Gastrocnemius medialis (tissue), 4 donors: ENCODE measurements around the gene ADGRL2.

Experiments used
- POLR2A ChIP-seq, 2 donors: fragments of 450-650 bp; IDR thresholded peaks; one replicate each; pipeline ENCODE4 v1.6.1; 2017; ENCODE audit warnings: antibody characterized with exemption in 2 of 2, mild to moderate bottlenecking in 2 of 2, moderate library complexity in 2 of 2
- TF ChIP-seq, protein P1 (sequence below), 5 experiments: fragments of 450-650 bp in 3 of 5; fragments of 200-600 bp in 2 of 5; sonication (generic) in 2 of 5; IDR thresholded peaks in 4 of 5; conservative IDR thresholded peaks in 1 of 5; 1 replicate in 4 of 5; 2 replicates in 1 of 5; pipeline ENCODE4 v1.5.1; 2016 to 2019; ENCODE audit warnings: antibody characterized with exemption in 5 of 5, mild to moderate bottlenecking in 3 of 5, moderate library complexity in 3 of 5

DNA sequence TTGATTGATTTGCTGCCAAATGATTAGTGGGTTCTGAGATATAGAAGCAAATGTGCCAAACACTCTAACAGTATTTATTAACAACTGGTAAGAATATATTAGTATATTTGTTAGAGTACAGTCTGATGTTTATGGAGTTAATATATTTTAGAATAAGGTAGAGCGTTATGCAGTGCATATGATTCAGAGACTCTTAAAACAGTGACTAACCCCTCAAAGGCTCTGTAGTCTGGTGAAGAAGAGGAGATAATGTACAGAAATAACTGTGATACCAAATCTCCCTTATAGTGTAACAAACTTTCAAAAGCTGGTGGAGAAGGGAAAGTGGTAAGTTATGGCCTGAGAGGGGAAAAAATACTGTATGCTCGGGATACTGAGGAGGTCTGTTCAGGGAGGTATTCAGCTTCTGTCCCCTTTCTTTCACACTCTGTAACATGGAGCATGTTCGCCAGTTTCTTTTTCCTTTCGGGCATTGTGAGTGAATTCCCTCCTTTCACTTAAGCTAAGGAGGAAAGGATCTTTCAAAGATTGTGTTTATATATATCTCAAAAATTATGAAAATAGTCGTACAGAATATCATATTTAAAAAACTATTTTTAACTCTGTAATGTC is 121.2 kb downstream of the ADGRL2 start:
- no peak for TF ChIP-seq POLR2A (IDR thresholded peaks at IDR 0.05)
- TF ChIP-seq, protein P1, sequence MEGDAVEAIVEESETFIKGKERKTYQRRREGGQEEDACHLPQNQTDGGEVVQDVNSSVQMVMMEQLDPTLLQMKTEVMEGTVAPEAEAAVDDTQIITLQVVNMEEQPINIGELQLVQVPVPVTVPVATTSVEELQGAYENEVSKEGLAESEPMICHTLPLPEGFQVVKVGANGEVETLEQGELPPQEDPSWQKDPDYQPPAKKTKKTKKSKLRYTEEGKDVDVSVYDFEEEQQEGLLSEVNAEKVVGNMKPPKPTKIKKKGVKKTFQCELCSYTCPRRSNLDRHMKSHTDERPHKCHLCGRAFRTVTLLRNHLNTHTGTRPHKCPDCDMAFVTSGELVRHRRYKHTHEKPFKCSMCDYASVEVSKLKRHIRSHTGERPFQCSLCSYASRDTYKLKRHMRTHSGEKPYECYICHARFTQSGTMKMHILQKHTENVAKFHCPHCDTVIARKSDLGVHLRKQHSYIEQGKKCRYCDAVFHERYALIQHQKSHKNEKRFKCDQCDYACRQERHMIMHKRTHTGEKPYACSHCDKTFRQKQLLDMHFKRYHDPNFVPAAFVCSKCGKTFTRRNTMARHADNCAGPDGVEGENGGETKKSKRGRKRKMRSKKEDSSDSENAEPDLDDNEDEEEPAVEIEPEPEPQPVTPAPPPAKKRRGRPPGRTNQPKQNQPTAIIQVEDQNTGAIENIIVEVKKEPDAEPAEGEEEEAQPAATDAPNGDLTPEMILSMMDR (IDR thresholded peaks at IDR 0.05 in 4 of 5, conservative IDR thresholded peaks at IDR 0.05 in 1 of 5) = no peak
